ENCODE data around the gene RCN2.

Gene RCN2

GRCh38 chr15:76994971-76995945 is 63.7 kb downstream of the RCN2 start, which contains the start of gene PSTPIP1:
TSS of gene PSTPIP1 (plus strand) at chr15:76995126. CDS start at chr15:76995574, 448 bp downstream.
- DNase-seq (ENCODE audit: low spot score): no peak

GRCh38 chr15:76996076-76996525 is 64.6 kb downstream of the RCN2 start:
- no peak for DNase-seq (ENCODE audit: low spot score)

GRCh38 chr15:76996526-76997401 is 65.2 kb downstream of the RCN2 start:
- DNase-seq (ENCODE audit: low spot score): peak; percentile 47

GRCh38 chr15:76998663-76999285 is 67.2 kb downstream of the RCN2 start:
- DNase-seq (ENCODE audit: low spot score): no peak

- DNase-seq (ENCODE audit: low spot score): no peak
Measured at GRCh38 chr15:76999996-77000395, 68.4 kb downstream of the RCN2 start.

GRCh38 chr15:77001351-77001750 is 69.8 kb downstream of the RCN2 start:
- no peak for DNase-seq (ENCODE audit: low spot score)

- DNase-seq (ENCODE audit: low spot score): no peak
Measured at GRCh38 chr15:77001966-77002365, 70.4 kb downstream of the RCN2 start.

GRCh38 chr15:77002436-77002835 is 70.9 kb downstream of the RCN2 start:
- DNase-seq (ENCODE audit: low spot score): no peak

- DNase-seq (ENCODE audit: low spot score): no peak
Measured at GRCh38 chr15:77002954-77003912, 71.7 kb downstream of the RCN2 start.

Data from hepatic stellate cell (primary cell).